ENCODE data around the gene PI4KA.

The PI4KA gene

DNA sequence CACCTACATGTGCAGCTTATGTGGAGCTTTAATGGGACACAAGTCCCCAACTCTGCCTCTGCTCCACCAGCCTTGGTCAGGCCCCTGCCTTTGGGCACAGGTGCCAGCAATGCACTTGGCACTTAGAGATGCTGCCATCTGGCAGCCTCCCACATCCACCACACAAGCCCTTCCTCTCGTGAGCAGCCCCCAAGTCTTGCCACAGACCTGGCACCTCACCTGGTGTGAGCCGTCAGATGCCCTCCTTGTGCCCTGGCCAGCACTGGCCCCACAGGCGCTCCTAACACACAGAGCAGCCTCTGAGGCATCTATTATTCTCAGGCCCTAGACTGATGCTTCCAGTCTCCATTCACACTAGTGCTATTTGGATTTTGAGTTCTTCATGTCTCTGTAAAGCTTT, 109.2 kb downstream of the PI4KA start:
- no peak for DNase-seq (ENCODE audit: low read depth)
- H3K4me3 ChIP-seq (ENCODE audit: low read depth, low read length) = no peak overlapping the region
- TF ChIP-seq, protein P1, sequence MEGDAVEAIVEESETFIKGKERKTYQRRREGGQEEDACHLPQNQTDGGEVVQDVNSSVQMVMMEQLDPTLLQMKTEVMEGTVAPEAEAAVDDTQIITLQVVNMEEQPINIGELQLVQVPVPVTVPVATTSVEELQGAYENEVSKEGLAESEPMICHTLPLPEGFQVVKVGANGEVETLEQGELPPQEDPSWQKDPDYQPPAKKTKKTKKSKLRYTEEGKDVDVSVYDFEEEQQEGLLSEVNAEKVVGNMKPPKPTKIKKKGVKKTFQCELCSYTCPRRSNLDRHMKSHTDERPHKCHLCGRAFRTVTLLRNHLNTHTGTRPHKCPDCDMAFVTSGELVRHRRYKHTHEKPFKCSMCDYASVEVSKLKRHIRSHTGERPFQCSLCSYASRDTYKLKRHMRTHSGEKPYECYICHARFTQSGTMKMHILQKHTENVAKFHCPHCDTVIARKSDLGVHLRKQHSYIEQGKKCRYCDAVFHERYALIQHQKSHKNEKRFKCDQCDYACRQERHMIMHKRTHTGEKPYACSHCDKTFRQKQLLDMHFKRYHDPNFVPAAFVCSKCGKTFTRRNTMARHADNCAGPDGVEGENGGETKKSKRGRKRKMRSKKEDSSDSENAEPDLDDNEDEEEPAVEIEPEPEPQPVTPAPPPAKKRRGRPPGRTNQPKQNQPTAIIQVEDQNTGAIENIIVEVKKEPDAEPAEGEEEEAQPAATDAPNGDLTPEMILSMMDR (IDR thresholded peaks at IDR 0.05; ENCODE audit: low read depth, low read length) = no peak

DNA sequence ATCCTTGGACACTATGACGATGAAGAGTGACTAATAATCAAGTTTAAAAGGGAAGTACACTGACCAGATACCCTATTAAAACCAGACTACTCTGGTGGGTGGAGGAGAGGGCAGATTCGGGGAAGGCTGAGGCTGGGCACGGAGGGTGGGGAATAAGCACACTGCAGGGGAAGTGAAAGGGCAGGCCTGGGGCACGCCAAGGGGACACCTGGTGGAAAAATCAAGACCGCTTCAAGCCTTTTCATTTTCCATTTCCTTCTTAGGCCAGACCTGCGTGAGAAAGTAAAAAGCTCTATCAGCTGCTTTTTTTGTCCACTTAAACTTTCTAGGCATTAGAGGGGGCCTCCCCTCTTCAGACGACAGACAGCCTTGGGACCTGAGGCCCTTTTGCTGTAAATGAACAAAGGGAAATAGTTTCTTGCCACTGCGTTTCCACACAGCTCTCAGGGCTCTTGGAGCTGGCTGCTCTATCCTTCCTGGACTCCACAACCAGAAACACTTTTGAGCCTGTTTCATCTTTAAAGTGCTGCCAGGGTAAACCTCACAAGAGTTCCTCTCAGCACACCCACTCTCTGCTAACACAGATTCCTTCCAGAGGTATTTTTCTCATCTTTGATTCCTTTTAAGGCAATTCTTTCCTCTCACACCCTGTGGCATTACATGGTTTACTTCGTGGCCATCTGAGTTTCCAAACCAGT, 109.7 kb downstream of the PI4KA start:
- DNase-seq (ENCODE audit: low read depth) = no peak
- TF ChIP-seq MYC (IDR thresholded peaks at IDR 0.05; ENCODE audit: low read depth, low read length) (no peak), POLR2A (IDR thresholded peaks at IDR 0.05; ENCODE audit: extremely low read depth, insufficient read length) (no peak)
- TF ChIP-seq, protein P2, sequence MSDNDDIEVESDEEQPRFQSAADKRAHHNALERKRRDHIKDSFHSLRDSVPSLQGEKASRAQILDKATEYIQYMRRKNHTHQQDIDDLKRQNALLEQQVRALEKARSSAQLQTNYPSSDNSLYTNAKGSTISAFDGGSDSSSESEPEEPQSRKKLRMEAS (IDR thresholded peaks at IDR 0.05; ENCODE audit: low read depth, low read length) = no peak
- TF ChIP-seq, protein P1 (IDR thresholded peaks at IDR 0.05; ENCODE audit: low read depth, low read length) = no peak

DNA sequence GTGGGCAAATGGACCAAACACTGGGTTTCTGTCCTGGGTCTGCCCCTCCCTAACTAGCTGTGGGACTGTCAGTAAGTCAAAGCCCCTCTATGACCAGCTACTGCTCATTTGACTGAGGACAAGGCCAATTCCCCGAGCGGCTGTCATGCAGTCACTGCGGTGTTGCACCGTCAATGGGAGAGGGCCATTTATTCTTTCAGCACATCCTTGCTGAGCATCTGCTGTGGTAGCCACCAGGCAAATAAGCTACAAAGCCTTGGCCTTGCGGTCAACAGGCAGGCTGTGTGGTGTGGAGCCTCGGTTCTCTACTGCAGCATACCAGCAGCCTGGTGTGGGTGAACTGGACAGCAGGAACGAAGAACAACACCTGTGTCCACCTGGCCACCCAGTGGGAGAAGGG, 110.5 kb downstream of the PI4KA start:
- DNase-seq (ENCODE audit: low read depth) = no peak
- no peak overlapping the region for H3K4me3 ChIP-seq (ENCODE audit: low read depth, low read length)
- TF ChIP-seq, protein P1 (IDR thresholded peaks at IDR 0.05; ENCODE audit: low read depth, low read length) = no peak
- no peak for TF ChIP-seq MYC (IDR thresholded peaks at IDR 0.05; ENCODE audit: low read depth, low read length)
- no peak for TF ChIP-seq POLR2A (IDR thresholded peaks at IDR 0.05; ENCODE audit: extremely low read depth, insufficient read length)
- TF ChIP-seq, protein P2 (IDR thresholded peaks at IDR 0.05; ENCODE audit: low read depth, low read length) = no peak

More for the DNA sequence above, 109.7 kb downstream of the PI4KA start:
- H3K4me3 ChIP-seq (ENCODE audit: low read depth, low read length) = no peak overlapping the region

DNA sequence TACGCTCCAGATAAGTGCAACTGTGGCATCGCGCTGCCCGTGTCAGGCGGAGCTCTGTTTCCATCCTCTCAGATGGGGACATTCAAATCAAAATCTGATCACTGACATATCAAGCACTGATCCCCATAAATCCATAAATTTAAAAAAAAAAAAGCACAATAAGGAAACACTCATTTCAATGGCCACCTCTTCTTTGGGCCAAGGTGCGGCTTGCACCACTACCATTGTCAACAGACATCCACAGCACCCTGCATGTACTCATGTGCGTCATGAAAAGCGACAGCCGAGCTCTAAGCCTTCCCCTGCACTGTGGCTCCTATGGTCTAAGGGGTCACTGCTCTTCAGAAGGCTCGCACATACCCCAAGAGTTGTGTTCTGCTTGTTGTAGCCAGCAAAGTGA, 111.4 kb downstream of the PI4KA start:
- DNase-seq (ENCODE audit: low read depth) = no peak
- TF ChIP-seq, protein P2 (IDR thresholded peaks at IDR 0.05; ENCODE audit: low read depth, low read length) = no peak
- TF ChIP-seq POLR2A (IDR thresholded peaks at IDR 0.05; ENCODE audit: extremely low read depth, insufficient read length) = no peak
- no peak for TF ChIP-seq MYC (IDR thresholded peaks at IDR 0.05; ENCODE audit: low read depth, low read length)
- TF ChIP-seq, protein P1 (IDR thresholded peaks at IDR 0.05; ENCODE audit: low read depth, low read length) = no peak
- H3K4me3 ChIP-seq (ENCODE audit: low read depth, low read length) = no peak overlapping the region

DNA sequence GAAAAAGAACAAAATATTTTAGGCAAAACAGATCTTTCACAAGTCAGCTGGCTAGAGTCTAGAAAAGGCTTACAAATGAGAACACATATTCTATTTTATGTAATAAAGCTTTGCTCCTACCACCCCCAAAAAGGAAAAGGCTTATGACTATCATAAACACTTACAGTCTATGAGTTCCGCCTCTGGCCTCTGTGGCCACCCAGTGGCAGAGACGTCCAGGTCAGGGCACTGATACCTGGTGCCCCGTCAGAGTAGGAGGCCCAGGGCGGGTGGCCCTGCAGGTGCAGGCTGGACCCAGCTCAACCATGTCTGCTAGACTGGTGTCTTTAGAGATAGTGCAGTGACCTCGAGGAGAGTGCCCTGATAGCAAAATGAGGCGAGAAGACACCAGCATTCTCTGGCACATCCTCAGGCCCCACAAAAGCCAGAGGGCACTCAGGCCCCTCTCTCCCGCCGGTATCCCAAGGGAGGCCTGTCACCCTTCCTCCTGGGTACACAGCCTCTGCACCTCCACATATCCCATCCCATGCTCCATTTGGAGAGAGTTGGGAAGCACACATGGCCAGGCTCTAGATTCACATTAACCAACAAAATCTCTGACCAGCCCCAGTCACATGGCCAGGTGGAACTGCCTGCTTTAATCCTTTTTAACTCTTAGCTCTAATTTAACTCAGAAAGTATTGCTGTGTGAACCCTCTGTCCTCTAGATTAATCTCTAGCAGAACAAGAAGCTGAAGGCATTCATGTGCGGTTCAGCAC, 112.0 kb downstream of the PI4KA start:
- TF ChIP-seq POLR2A (IDR thresholded peaks at IDR 0.05; ENCODE audit: extremely low read depth, insufficient read length) (no peak), MYC (IDR thresholded peaks at IDR 0.05; ENCODE audit: low read depth, low read length) (no peak)
- TF ChIP-seq, protein P1 (IDR thresholded peaks at IDR 0.05; ENCODE audit: low read depth, low read length) = no peak
- TF ChIP-seq, protein P2 (IDR thresholded peaks at IDR 0.05; ENCODE audit: low read depth, low read length) = no peak
- no peak for DNase-seq (ENCODE audit: low read depth)
- H3K4me3 ChIP-seq (ENCODE audit: low read depth, low read length) = no peak overlapping the region

All from NB4 (cell line).